ENCODE measurements around the gene TMEM269. TPM values are rescaled to one million over a fixed set of nuclear protein-coding genes. Genes with fewer than 3 reads are reported as not detected.

Gene TMEM269
- total RNA-seq, 1 experiment from 2014 or later, result 0.11 TPM

GRCh38 chr1:42765832-42766740 lies 18.7 kb upstream of the TMEM269 start:
- no peak overlapping the region for H3K27ac ChIP-seq (ENCODE audit: low read length)
- no peaks in the 10 kb centered on the region for H3F3A ChIP-seq (ENCODE audit: low read length, unreplicated experiment)
- ChIA-PET CTCF (interaction anchor here (0.5 to 2.0 kb wide), 8 partner anchors 13 to 965 kb away, joined by 3 to 14 read pairs (median 4); no protein-coding TSS in a partner anchor), POLR2A (ENCODE audit: unreplicated experiment) (interaction anchor here (0.5 to 0.6 kb wide), 5 partner anchors 53 to 1251 kb away, joined by 3 to 5 read pairs (median 3); no protein-coding TSS in a partner anchor)
- peaks cover 6% of the 10 kb centered on the region; the same call in 1 of the 2 replicates for H4K20me1 ChIP-seq (ENCODE audit: low read length)
- peak overlapping the region; percentile 37 for H3K9ac ChIP-seq (ENCODE audit: low read length)
- H3K27me3 ChIP-seq (ENCODE audit: low read length), result no peaks in the 10 kb centered on the region
- H3K4me3 ChIP-seq (ENCODE audit: low read length), result peak overlapping the region; percentile 89
- no TSS peak for BruUV-seq (replicated peaks)
- H3K79me2 ChIP-seq (ENCODE audit: low read length), result peaks cover 63% of the 10 kb centered on the region
- peak overlapping the region; percentile 96 for H2AFZ ChIP-seq (ENCODE audit: low read length)
- no peak for TF ChIP-seq EZH2phosphoT487 (IDR thresholded peaks at IDR 0.05; ENCODE audit: borderline replicate concordance, low read length)
- peak; percentile 67 for TF ChIP-seq CTCF (conservative IDR thresholded peaks at IDR 0.05; ENCODE audit: low read depth, low read length)
- no peak for TF ChIP-seq EZH2 (IDR thresholded peaks at IDR 0.05; ENCODE audit: low read length, unreplicated experiment)
- H3K4me1 ChIP-seq (ENCODE audit: insufficient read depth, low read length), result peaks cover 22% of the 10 kb centered on the region
- H3K9me2 ChIP-seq (replicated peaks; ENCODE audit: low read length), result no peaks in the 10 kb centered on the region
- H3K9me3 ChIP-seq (ENCODE audit: low read length), result no peaks in the 10 kb centered on the region
- peak; percentile 34 for ATAC-seq
- H3K36me3 ChIP-seq (ENCODE audit: low read depth, low read length), result 0 out of 2 replicates have a peak, but pooled peaks cover 3% of the 10 kb centered on the region
- DNase-seq, result peak; percentile 70
- intact Hi-C loops (cut with micrococcal nuclease), result loop anchor here (1.0 to 10.0 kb wide), 4 partner anchors 51 to 431 kb away; partner anchors contain the start of genes ERMAP, FOXJ3 and SVBP
- peak overlapping the region; percentile 78 for H3K4me2 ChIP-seq (ENCODE audit: low read length)

- CTCF ChIA-PET, result interaction anchor here (0.6 to 2.0 kb wide), 2 partner anchors 307 to 1311 kb away, joined by 7 to 8 read pairs; no protein-coding TSS in a partner anchor
Measured at GRCh38 chr1:42766741-42767509, 17.9 kb upstream of the TMEM269 start, which contains the start of the genes C1orf50 and P3H1. C1orf50 (plus strand) TSS chr1:42767249; CDS start chr1:42767312, 63 bp downstream. P3H1 (minus strand) TSS chr1:42767028; CDS start chr1:42766971, 57 bp downstream.

More at GRCh38 chr1:42766741-42767509, 17.9 kb upstream of the TMEM269 start, which contains the start of the genes C1orf50 and P3H1:
- no TSS peak for BruUV-seq (replicated peaks)
- H3K9me2 ChIP-seq (replicated peaks; ENCODE audit: low read length), result no peaks in the 10 kb centered on the region
- POLR2A ChIA-PET (ENCODE audit: unreplicated experiment), result interaction anchor here (0.5 to 0.7 kb wide), 8 partner anchors 13 to 1252 kb away, joined by 3 to 5 read pairs (median 4); no protein-coding TSS in a partner anchor
- intact Hi-C loops (cut with micrococcal nuclease), result loop anchor here (1.0 to 10.0 kb wide), 4 partner anchors 50 to 432 kb away; partner anchors contain the start of genes ERMAP, FOXJ3 and SVBP
- H3K4me1 ChIP-seq (ENCODE audit: insufficient read depth, low read length), result peaks cover 22% of the 10 kb centered on the region
- 0 out of 2 replicates have a peak, but pooled peaks cover 3% of the 10 kb centered on the region for H3K36me3 ChIP-seq (ENCODE audit: low read depth, low read length)
- no peaks in the 10 kb centered on the region for H3K27me3 ChIP-seq (ENCODE audit: low read length)
- peak within 1 kb of the TSS; percentile 96 for H2AFZ ChIP-seq (ENCODE audit: low read length)
- H3K27ac ChIP-seq (ENCODE audit: low read length), result no peak within 1 kb of the TSS
- peaks cover 71% of the 10 kb centered on the region for H3K79me2 ChIP-seq (ENCODE audit: low read length)
- ATAC-seq (peak; percentile 93), DNase-seq (peak; percentile 99)
- H3F3A ChIP-seq (ENCODE audit: low read length, unreplicated experiment), result no peaks in the 10 kb centered on the region
- peaks cover 6% of the 10 kb centered on the region; the same call in 1 of the 2 replicates for H4K20me1 ChIP-seq (ENCODE audit: low read length)
- no peaks in the 10 kb centered on the region for H3K9me3 ChIP-seq (ENCODE audit: low read length)
- peak within 1 kb of the TSS; percentile 89 for H3K4me3 ChIP-seq (ENCODE audit: low read length)
- H3K4me2 ChIP-seq (ENCODE audit: low read length), result peak within 1 kb of the TSS; percentile 93
- H3K9ac ChIP-seq (ENCODE audit: low read length), result peak within 1 kb of the TSS; percentile 93
- TF ChIP-seq EZH2phosphoT487 (IDR thresholded peaks at IDR 0.05; ENCODE audit: borderline replicate concordance, low read length) (no peak), CTCF (conservative IDR thresholded peaks at IDR 0.05; ENCODE audit: low read depth, low read length) (no peak), EZH2 (IDR thresholded peaks at IDR 0.05; ENCODE audit: low read length, unreplicated experiment) (no peak)
